Measurements from ENCODE around the gene C10orf90. TPM values are rescaled to one million over a fixed set of nuclear protein-coding genes. Genes with fewer than 3 reads are reported as not detected.

C10orf90 gene
- total RNA-seq, 1 experiment from 2014 or later, result not detected

- H3K4me2 ChIP-seq (ENCODE audit: insufficient read depth, insufficient read length, low read length), result no peak overlapping the region
- no peak overlapping the region for H2AFZ ChIP-seq (ENCODE audit: low read length)
- no peak for DNase-seq
- no peak for TF ChIP-seq CTCF (conservative IDR thresholded peaks at IDR 0.05)
- H2BK5ac ChIP-seq (ENCODE audit: insufficient read length, low read length), result no peak overlapping the region
- no peaks in the 10 kb centered on the region; a peak in 1 of 4 replicates for H3K4me1 Mint-ChIP-seq
- H3K79me2 ChIP-seq (ENCODE audit: insufficient read depth, low read length), result no peaks in the 10 kb centered on the region
- no peaks in the 10 kb centered on the region for H4K20me1 ChIP-seq (ENCODE audit: control insufficient read depth, insufficient read depth, insufficient read length)
- H3K23ac ChIP-seq (ENCODE audit: insufficient read length, low read depth, low read length), result no peak overlapping the region
- no peaks in the 10 kb centered on the region for H3K79me1 ChIP-seq (ENCODE audit: insufficient read depth, low read depth, low read length, poor library complexity, severe bottlenecking)
- H4K5ac ChIP-seq (ENCODE audit: insufficient read length, low read depth, low read length), result no peak overlapping the region
- H3K4ac ChIP-seq (ENCODE audit: low read depth, low read length), result no peak overlapping the region
- H3K9me3 Mint-ChIP-seq, result peaks cover 0 to 3% of the 10 kb centered on the region in 2 experiments; a peak in 2 of 5 replicates
- no peaks in the 10 kb centered on the region for H3K4me1 ChIP-seq (ENCODE audit: insufficient read depth, low read length)
- H3K27me3 ChIP-seq (ENCODE audit: insufficient read depth, low read length), result no peaks in the 10 kb centered on the region
- no peak overlapping the region for H4K91ac ChIP-seq (ENCODE audit: insufficient read length, low read depth, low read length)
- H3K4me3 Mint-ChIP-seq, result no peak overlapping the region
- H2BK15ac ChIP-seq (ENCODE audit: low read depth, low read length), result no peak overlapping the region
- no CpG with 5 or more reads among the region's 5 CpGs for WGBS (ENCODE audit: extremely low coverage, insufficient read length, low lambda C conversion rate)
- no peak overlapping the region for H3K18ac ChIP-seq (ENCODE audit: insufficient read length, low read depth, low read length)
- no peak overlapping the region for H2BK20ac ChIP-seq (ENCODE audit: low read depth, low read length, poor library complexity, severe bottlenecking)
- H2BK12ac ChIP-seq (ENCODE audit: insufficient read length, low read depth, low read length), result no peak overlapping the region
- no peak overlapping the region for H2AK5ac ChIP-seq (ENCODE audit: insufficient read length, low read length)
- H3K23me2 ChIP-seq (ENCODE audit: insufficient read length, low read depth, low read length, poor library complexity, severe bottlenecking), result no peaks in the 10 kb centered on the region
- H3K9me3 ChIP-seq (ENCODE audit: control insufficient read depth, low read depth, low read length), result no peaks in the 10 kb centered on the region
- H3T11ph ChIP-seq (ENCODE audit: low read length), result no peak overlapping the region
- no peaks in the 10 kb centered on the region; a peak in 1 of 7 replicates for H3K36me3 Mint-ChIP-seq (ENCODE audit: insufficient read depth in 1 of 3, low read depth in 3 of 3)
- H3K9ac ChIP-seq (ENCODE audit: extremely low read depth, insufficient read length, low read length), result no peak overlapping the region
- H3K14ac ChIP-seq (ENCODE audit: insufficient read depth, low read length), result no peak overlapping the region
- H4K8ac ChIP-seq (replicated peaks; ENCODE audit: insufficient read length, low read depth, low read length), result no peak overlapping the region
- no peak overlapping the region for H2BK120ac ChIP-seq (ENCODE audit: low read depth, low read length, poor library complexity, severe bottlenecking)
- H3K27me3 Mint-ChIP-seq (ENCODE audit: low read depth), result no peaks in the 10 kb centered on the region
- H3K56ac ChIP-seq (ENCODE audit: insufficient read length, low read depth, low read length), result no peak overlapping the region
- no peak overlapping the region for H3K27ac ChIP-seq (ENCODE audit: insufficient read length, low read depth, low read length)
- H3K27ac Mint-ChIP-seq, result no peak overlapping the region
These were observed 236.3 kb downstream of the C10orf90 start for GRCh38 chr10:126434235-126434634.

Measured in H9 (cell line).